H7 (cell line): ENCODE measurements around the gene LIX1L. TPM values are rescaled to one million over a fixed set of nuclear protein-coding genes. Genes with fewer than 3 reads are reported as not detected.
"Not testable (repeated sequence)": the region's sequence is repeated elsewhere in the genome, so short reads cannot be mapped to it uniquely, and the experiment has no call there.

Source experiments
- DNase-seq: peaks from one replicate; pipeline ENCODE4 v3.0.0; 2012
- H3K27me3 ChIP-seq: 2 replicates; pipeline ENCODE4 v1.6.0; 2011; ENCODE audit warnings: mild to moderate bottlenecking, low read length; ENCODE audit not compliant: control insufficient read depth, insufficient read depth
- H3K36me3 ChIP-seq: replicated peaks from 2 replicates; pipeline ENCODE4 v1.5.1; 2011; ENCODE audit warnings: low read length; ENCODE audit not compliant: control insufficient read depth, insufficient read depth
- H3K4me3 ChIP-seq: 2 replicates; pipeline ENCODE4 v1.5.1; 2011; ENCODE audit warnings: low read depth, mild to moderate bottlenecking, control low read depth, low read length, moderate library complexity; ENCODE audit not compliant: insufficient read depth
- total RNA-seq: library from RNA; depleted of rRNA; stranded (reverse); fragments of >200 nt; shearing (Covaris generic); gene quantifications from 2 replicates; pipeline ENCODE4 v1.2.3, GENCODE V29; 2014

The LIX1L gene
- total RNA-seq, 1 experiment from 2014 or later = 24.3 TPM

GRCh38 chr1:145944532-145944931, 13.3 kb downstream of the LIX1L start:
- Histone ChIP-seq H3K4me3 (no peak overlapping the region), H3K36me3 (no peaks in the 10 kb centered on the region)

GRCh38 chr1:145942871-145943270, 14.9 kb downstream of the LIX1L start:
- no peak for DNase-seq
- no peak overlapping the region for H3K4me3 ChIP-seq
- no peaks in the 10 kb centered on the region for H3K27me3 ChIP-seq
- no peaks in the 10 kb centered on the region for H3K36me3 ChIP-seq

More at GRCh38 chr1:145944532-145944931, 13.3 kb downstream of the LIX1L start:
- H3K27me3 ChIP-seq = no peaks in the 10 kb centered on the region
- no peak for DNase-seq

- DNase-seq = no peak
- no peak overlapping the region for H3K4me3 ChIP-seq
- no peaks in the 10 kb centered on the region for H3K36me3 ChIP-seq
- H3K27me3 ChIP-seq = no peaks in the 10 kb centered on the region
Measured at GRCh38 chr1:145942405-145942804, 15.4 kb downstream of the LIX1L start.

- no peak overlapping the region for H3K4me3 ChIP-seq
- no peak for DNase-seq
- no peaks in the 10 kb centered on the region for H3K27me3 ChIP-seq
- H3K36me3 ChIP-seq = no peaks in the 10 kb centered on the region
Measured at GRCh38 chr1:145937436-145937835, 20.4 kb downstream of the LIX1L start.

GRCh38 chr1:145936247-145936646, 21.6 kb downstream of the LIX1L start:
- H3K36me3 ChIP-seq = no peaks in the 10 kb centered on the region
- no peaks in the 10 kb centered on the region for H3K27me3 ChIP-seq
- peak; percentile 21 for DNase-seq

GRCh38 chr1:145935708-145936107, 22.1 kb downstream of the LIX1L start:
- Histone ChIP-seq H3K36me3 (no peaks in the 10 kb centered on the region), H3K27me3 (no peaks in the 10 kb centered on the region), H3K4me3 (no peak overlapping the region)
- DNase-seq = no peak

More at GRCh38 chr1:145936247-145936646, 21.6 kb downstream of the LIX1L start:
- no peak overlapping the region for H3K4me3 ChIP-seq

- not testable (repeated sequence) for DNase-seq, H3K4me3 ChIP-seq, H3K36me3 ChIP-seq, H3K27me3 ChIP-seq
Measured at GRCh38 chr1:145932522-145933009, 25.3 kb downstream of the LIX1L start.

GRCh38 chr1:145927916-145928643, 29.7 kb downstream of the LIX1L start:
- Histone ChIP-seq H3K27me3 (no peaks in the 10 kb centered on the region), H3K4me3 (peak overlapping the region; percentile 76), H3K36me3 (peaks cover 9% of the 10 kb centered on the region)
- DNase-seq = no peak

GRCh38 chr1:145927063-145927886, 30.5 kb downstream of the LIX1L start, which contains the start of gene RBM8A:
Gene RBM8A, minus strand, starts transcription at chr1:145927484. Its CDS starts 58 bp downstream, at chr1:145927426.
- peak; percentile 77 for DNase-seq
- peak within 1 kb of the TSS; percentile 76 for H3K4me3 ChIP-seq
- H3K27me3 ChIP-seq = no peaks in the 10 kb centered on the region
- H3K36me3 ChIP-seq = peaks cover 9% of the 10 kb centered on the region

- Histone ChIP-seq H3K36me3 (peaks cover 9% of the 10 kb centered on the region), H3K27me3 (no peaks in the 10 kb centered on the region), H3K4me3 (peak overlapping the region; percentile 76)
- no peak for DNase-seq
Measured at GRCh38 chr1:145926686-145927062, 31.1 kb downstream of the LIX1L start.

GRCh38 chr1:145922266-145922665, 35.6 kb downstream of the LIX1L start:
- Histone ChIP-seq H3K4me3 (no peak overlapping the region), H3K36me3 (peaks cover 9% of the 10 kb centered on the region), H3K27me3 (peaks cover 3% of the 10 kb centered on the region; the same call in 1 of the 2 replicates)
- no peak for DNase-seq

- H3K36me3 ChIP-seq, H3K27me3 ChIP-seq, H3K4me3 ChIP-seq, DNase-seq: not testable (repeated sequence)
Measured at GRCh38 chr1:145920297-145920696, 37.5 kb downstream of the LIX1L start.

GRCh38 chr1:145918992-145919939, 38.6 kb downstream of the LIX1L start:
- Histone ChIP-seq H3K27me3 (peaks cover 3% of the 10 kb centered on the region; the same call in 1 of the 2 replicates), H3K36me3 (peaks cover 1% of the 10 kb centered on the region)
- peak; percentile 61 for DNase-seq

More at GRCh38 chr1:145918992-145919939, 38.6 kb downstream of the LIX1L start:
- peak overlapping the region; percentile 84 for H3K4me3 ChIP-seq
